Liver (tissue), 9 donors: ENCODE measurements around the gene KCTD16. TPM values are rescaled to one million over a fixed set of nuclear protein-coding genes. Genes with fewer than 3 reads are reported as not detected.
A peak's percentile ranks its signal among the peaks of the same experiment; 100 is the strongest.

ENCODE experiments used
- DNase-seq: peaks from one replicate; pipeline ENCODE4 v3.0.0-alpha.2; 2017; ENCODE audit warnings: low spot score
- H3K27ac ChIP-seq, 2 donors: one replicate each; pipeline ENCODE4 v1.7.0; 2013; ENCODE audit warnings: inconsistent platforms in 2 of 2, low read length in 2 of 2, control low read depth in 1 of 2, low read depth in 1 of 2, mild to moderate bottlenecking in 1 of 2
- H3K27me3 ChIP-seq, 4 donors: one replicate each; pipeline versions ENCODE4 v1.6.1 to v1.7.0; 2013; ENCODE audit warnings: low read length in 3 of 4, inconsistent platforms in 1 of 4, mild to moderate bottlenecking in 1 of 4, moderate library complexity in 1 of 4; ENCODE audit not compliant: control insufficient read depth in 4 of 4, insufficient read depth in 4 of 4
- H3K36me3 ChIP-seq, 4 donors: one replicate each; pipeline versions ENCODE4 v1.6.1 to v1.7.0; 2013; ENCODE audit warnings: low read length in 3 of 4, mild to moderate bottlenecking in 3 of 4, low read depth in 1 of 4, moderate library complexity in 1 of 4; ENCODE audit not compliant: control insufficient read depth in 4 of 4, insufficient read depth in 3 of 4
- H3K4me1 ChIP-seq, 4 donors: one replicate each; pipeline versions ENCODE4 v1.6.1 to v1.7.0; 2013; ENCODE audit warnings: low read length in 3 of 4, mild to moderate bottlenecking in 3 of 4, moderate library complexity in 1 of 4; ENCODE audit not compliant: control insufficient read depth in 4 of 4, insufficient read depth in 4 of 4
- H3K4me3 ChIP-seq, 3 donors: one replicate each; pipeline versions ENCODE4 v1.6.1 to v1.7.0; 2013; ENCODE audit warnings: low read length in 3 of 3, control low read depth in 1 of 3, low read depth in 1 of 3, mild to moderate bottlenecking in 1 of 3
- H3K9ac ChIP-seq, 2 donors: one replicate each; pipeline ENCODE4 v1.7.0; 2013; ENCODE audit warnings: low read length in 2 of 2, mild to moderate bottlenecking in 2 of 2, moderate library complexity in 2 of 2, control low read depth in 1 of 2, low read depth in 1 of 2
- H3K9me3 ChIP-seq, 4 donors: one replicate each; pipeline versions ENCODE4 v1.6.1 to v1.7.0; 2013; ENCODE audit warnings: low read length in 3 of 4; ENCODE audit not compliant: control insufficient read depth in 4 of 4
- ATF3 ChIP-seq: IDR thresholded peaks from 2 replicates; pipeline ENCODE4 v1.6.1; 2016; ENCODE audit warnings: antibody characterized with exemption
- CTCF ChIP-seq: fragments of 150-350 bp; IDR thresholded peaks from 2 replicates; pipeline ENCODE4 v1.5.1; 2017; ENCODE audit warnings: improper control_type of control experiment, low read depth, low read length; ENCODE audit not compliant: missing input control
- FOXA1 ChIP-seq: IDR thresholded peaks from 2 replicates; pipeline ENCODE4 v1.6.1; 2016; ENCODE audit warnings: antibody characterized with exemption
- FOXA2 ChIP-seq: IDR thresholded peaks from 2 replicates; pipeline ENCODE4 v1.6.1; 2016; ENCODE audit warnings: antibody characterized with exemption
- GABPA ChIP-seq, 2 donors: IDR thresholded peaks in 1 of 2; conservative IDR thresholded peaks in 1 of 2; 2 replicates each; pipeline ENCODE4 v1.6.1; 2016; ENCODE audit warnings: antibody characterized with exemption in 2 of 2, mild to moderate bottlenecking in 1 of 2, moderate library complexity in 1 of 2
- HNF4A ChIP-seq, 2 donors: conservative IDR thresholded peaks; 2 replicates each; pipeline ENCODE4 v1.6.1; 2016; ENCODE audit warnings: antibody characterized with exemption in 2 of 2, mild to moderate bottlenecking in 2 of 2
- NR2F2 ChIP-seq: IDR thresholded peaks from 2 replicates; pipeline ENCODE4 v1.6.1; 2016; ENCODE audit warnings: antibody characterized with exemption
- YY1 ChIP-seq: IDR thresholded peaks from 2 replicates; pipeline ENCODE4 v1.6.1; 2016; ENCODE audit warnings: antibody characterized with exemption, mild to moderate bottlenecking
- ZBTB33 ChIP-seq: IDR thresholded peaks from 2 replicates; pipeline ENCODE4 v1.6.1; 2016; ENCODE audit warnings: antibody characterized with exemption
- WGBS: extraction: QIAGEN DNeasy Blood & Tissue Kit; methylation state at CpG from one replicate; pipeline ENCODE4 v1.1.7; 2013; 5-methylcytosine and 5-hydroxymethylcytosine counted together
- polyA plus RNA-seq, 2 donors: library from polyadenylated mRNA; stranded (reverse) in 1 of 2; unstranded in 1 of 2; fragments of 200-250 nt in 1 of 2; fragments of >200 nt in 1 of 2; fragmentation: Nextera tagmentation in 1 of 2; extraction: Ambion mirVana in 1 of 2; gene quantifications; one replicate each; pipeline versions ENCODE4 v1.2.1 to v1.2.3, GENCODE V29; 2013 to 2015
- total RNA-seq, 2 donors: library from RNA; depleted of rRNA; stranded (reverse); fragments of >200 nt; gene quantifications; one replicate each; pipeline ENCODE4 v1.2.3, GENCODE V29; 2014
- donor health status: healthy.
- donor health status: healthy.
- donor health status: healthy.
- donor health status: healthy.
- donor health status: healthy.

The KCTD16 gene
- total and polyA plus RNA-seq, 4 donors: under 0.01 to 0.05 (median 0.01) TPM; not detected in 1

GRCh38 chr5:144187699-144188294, 17.1 kb downstream of the KCTD16 start:
- no peaks in the 10 kb centered on the region for H3K36me3 ChIP-seq
- 9% methylated on average over 2 of the region's 2 CpGs for WGBS
- H3K27me3 ChIP-seq: no peaks in the 10 kb centered on the region
- TF ChIP-seq FOXA1 (no peak), FOXA2 (no peak), GABPA (IDR thresholded peaks at IDR 0.05 in 1 of 2, conservative IDR thresholded peaks at IDR 0.05 in 1 of 2) (peak; percentile 58 to 63), NR2F2 (no peak), YY1 (no peak), HNF4A (conservative IDR thresholded peaks at IDR 0.05) (peak in 1 of 2 donors; percentile 14), ZBTB33 (no peak), ATF3 (no peak)
- peak overlapping the region in 1 of 2 donors; percentile 9 for H3K27ac ChIP-seq
- no peak for DNase-seq
- H3K9ac ChIP-seq: no peak overlapping the region
- H3K9me3 ChIP-seq: no peaks in the 10 kb centered on the region
- no peak overlapping the region for H3K4me3 ChIP-seq
- H3K4me1 ChIP-seq: peaks cover 0 to 5% (median 1%) of the 10 kb centered on the region in 4 donors

- no peak for DNase-seq
Observed at GRCh38 chr5:144189800-144190429, 19.2 kb downstream of the KCTD16 start.

More at GRCh38 chr5:144189800-144190429, 19.2 kb downstream of the KCTD16 start:
- Histone ChIP-seq H3K36me3 (no peaks in the 10 kb centered on the region), H3K4me3 (no peak overlapping the region), H3K4me1 (peaks cover 0 to 5% (median 1%) of the 10 kb centered on the region in 4 donors), H3K9ac (no peak overlapping the region), H3K9me3 (no peaks in the 10 kb centered on the region), H3K27me3 (peaks cover 0 to 4% (median 0%) of the 10 kb centered on the region in 4 donors), H3K27ac (no peak overlapping the region)
- 57% methylated on average over 10 of the region's 10 CpGs for WGBS
- TF ChIP-seq CTCF (no peak), NR2F2 (peak; percentile 36)
